ENCODE measurements around the gene COMMD3.
A peak's percentile ranks its signal among the peaks of the same experiment; 100 is the strongest.

The COMMD3 gene

DNA sequence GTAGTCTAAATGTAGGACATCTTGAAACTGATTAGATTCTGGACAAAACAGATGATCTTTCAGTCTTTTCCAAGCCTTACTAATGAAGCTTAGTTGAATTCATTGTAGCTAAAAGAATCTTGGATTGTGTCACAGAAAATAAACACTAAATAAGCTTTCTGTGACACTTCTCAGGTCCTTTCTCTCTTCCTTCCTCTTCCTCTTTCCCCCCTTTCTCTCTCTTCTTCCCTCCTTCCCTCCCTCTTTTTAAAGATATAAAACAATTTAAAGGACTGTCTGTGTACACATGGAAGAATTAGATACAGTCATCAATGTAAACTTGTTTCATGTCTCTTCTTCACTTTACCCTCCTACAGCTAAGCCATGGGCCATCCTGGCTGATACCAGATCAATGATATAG is 5.3 kb upstream of the COMMD3 start:
- H3K4me3 ChIP-seq (ENCODE audit: low read depth, low read length): no peak overlapping the region

DNA sequence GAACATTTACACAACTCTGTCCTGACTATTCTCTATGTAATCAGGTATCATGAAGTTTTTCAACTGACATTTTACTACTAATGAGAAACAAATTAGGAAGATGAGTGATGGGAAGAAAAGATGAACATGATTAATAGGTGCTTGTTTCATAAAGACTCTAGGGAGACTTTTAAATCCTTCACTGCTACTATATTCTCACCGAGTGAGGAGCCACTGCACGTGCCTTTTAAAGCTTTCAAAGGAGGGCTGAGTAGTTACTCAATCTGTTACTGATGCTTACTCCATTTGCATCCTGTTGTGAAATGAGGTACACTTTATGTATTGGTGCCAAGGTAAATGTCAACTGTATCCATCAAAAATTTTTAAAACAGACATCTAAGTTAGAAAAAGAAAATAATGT is 1.3 kb upstream of the COMMD3 start:
- TF ChIP-seq, protein P1, sequence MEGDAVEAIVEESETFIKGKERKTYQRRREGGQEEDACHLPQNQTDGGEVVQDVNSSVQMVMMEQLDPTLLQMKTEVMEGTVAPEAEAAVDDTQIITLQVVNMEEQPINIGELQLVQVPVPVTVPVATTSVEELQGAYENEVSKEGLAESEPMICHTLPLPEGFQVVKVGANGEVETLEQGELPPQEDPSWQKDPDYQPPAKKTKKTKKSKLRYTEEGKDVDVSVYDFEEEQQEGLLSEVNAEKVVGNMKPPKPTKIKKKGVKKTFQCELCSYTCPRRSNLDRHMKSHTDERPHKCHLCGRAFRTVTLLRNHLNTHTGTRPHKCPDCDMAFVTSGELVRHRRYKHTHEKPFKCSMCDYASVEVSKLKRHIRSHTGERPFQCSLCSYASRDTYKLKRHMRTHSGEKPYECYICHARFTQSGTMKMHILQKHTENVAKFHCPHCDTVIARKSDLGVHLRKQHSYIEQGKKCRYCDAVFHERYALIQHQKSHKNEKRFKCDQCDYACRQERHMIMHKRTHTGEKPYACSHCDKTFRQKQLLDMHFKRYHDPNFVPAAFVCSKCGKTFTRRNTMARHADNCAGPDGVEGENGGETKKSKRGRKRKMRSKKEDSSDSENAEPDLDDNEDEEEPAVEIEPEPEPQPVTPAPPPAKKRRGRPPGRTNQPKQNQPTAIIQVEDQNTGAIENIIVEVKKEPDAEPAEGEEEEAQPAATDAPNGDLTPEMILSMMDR (IDR thresholded peaks at IDR 0.05; ENCODE audit: borderline replicate concordance, insufficient read depth, low read depth, low read length): no peak
- H3K4me3 ChIP-seq (ENCODE audit: low read depth, low read length): no peak overlapping the region

More for the DNA sequence above, 5.3 kb upstream of the COMMD3 start:
- TF ChIP-seq, protein P1 (IDR thresholded peaks at IDR 0.05; ENCODE audit: borderline replicate concordance, insufficient read depth, low read depth, low read length): no peak

DNA sequence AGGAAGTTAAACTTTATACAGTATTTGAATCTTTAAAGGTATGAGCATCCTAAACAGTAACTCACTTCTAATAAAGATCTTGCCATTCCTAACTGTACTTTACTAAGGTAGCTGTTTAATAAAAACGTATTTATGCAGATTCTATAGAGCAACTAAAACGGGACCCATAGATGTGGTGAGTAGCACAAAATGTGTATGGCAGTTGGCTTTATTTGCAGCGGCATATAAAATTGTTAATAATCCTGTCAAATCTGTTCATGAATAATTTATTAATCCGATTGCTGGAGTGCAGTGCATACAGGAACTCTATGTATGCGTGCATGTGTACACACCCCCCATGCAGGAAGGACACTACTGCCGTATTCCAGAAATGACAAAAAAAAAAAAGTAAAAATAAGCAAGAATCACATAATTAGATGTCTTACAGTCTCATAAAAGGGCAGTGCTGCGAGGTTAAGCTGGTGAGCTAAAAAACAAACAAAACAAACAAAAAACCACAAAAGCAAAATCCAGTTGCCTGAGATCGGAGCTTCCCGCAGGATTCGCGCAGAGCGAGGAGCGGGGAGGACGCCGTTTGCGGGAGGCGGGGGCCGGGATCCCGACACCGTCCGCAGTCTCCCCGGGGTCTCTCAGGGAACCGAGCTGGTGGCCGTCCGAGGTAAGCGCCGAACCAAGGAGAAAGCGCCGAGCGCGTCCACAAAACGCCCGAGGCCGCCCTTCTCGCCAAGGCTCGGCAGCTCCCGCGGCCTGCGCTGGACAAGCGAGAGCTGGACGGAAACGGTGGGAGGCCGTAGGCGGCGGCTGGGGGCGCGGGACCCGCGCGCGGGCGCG is 518 bp upstream of the COMMD3 start:
- TF ChIP-seq, protein P1 (IDR thresholded peaks at IDR 0.05; ENCODE audit: borderline replicate concordance, insufficient read depth, low read depth, low read length): no peak
- peak overlapping the region; percentile 95 for H3K4me3 ChIP-seq (ENCODE audit: low read depth, low read length)

DNA sequence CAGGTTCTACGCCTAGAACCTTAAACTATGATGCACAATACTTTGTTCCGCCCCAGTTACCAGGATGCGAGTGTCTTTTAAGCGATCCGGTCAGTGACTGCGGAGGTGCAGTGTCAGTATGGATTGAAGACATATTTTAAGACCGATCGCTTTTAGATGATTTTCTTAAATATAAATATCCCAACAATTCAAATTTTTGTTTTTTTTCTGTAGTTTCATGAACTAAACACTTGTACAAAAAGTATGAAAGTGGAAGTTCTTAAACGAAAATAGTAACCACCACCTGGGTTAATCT is 835 bp downstream of the COMMD3 start:
- TF ChIP-seq, protein P1 (IDR thresholded peaks at IDR 0.05; ENCODE audit: borderline replicate concordance, insufficient read depth, low read depth, low read length): no peak

DNA sequence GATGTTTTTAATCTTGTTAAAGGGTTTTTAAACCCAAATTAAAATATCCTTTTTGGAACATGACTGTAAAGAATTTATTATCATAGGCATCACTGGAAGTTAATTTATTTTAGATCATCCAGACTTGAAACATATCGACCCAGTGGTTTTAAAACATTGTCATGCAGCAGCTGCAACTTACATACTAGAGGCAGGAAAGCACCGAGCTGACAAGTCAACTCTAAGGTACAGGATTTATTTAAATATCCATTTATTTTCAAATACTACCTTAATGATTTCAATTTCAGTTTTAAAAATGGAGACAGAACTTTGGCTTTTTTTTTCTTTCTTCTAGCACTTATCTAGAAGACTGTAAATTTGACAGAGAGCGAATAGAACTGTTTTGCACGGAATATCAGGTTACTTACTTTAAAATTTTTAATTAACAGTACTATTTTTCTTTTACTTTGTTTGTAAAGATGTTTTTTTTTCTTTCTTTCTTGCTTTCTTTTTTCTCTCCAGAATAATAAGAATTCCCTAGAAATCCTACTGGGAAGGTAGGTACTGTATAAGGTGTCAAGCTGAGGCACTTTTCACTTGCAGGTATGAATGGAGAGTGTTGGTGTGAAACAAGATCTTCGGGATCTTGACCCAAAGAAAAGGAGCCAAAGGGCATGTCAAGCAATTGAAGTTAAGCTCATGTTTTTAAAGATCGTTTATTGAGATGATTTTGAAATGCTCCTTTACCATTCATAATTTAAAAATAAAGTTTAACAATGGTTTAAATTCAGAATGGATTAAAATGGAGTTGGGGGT is 1.8 kb downstream of the COMMD3 start:
- no peak overlapping the region for H3K4me3 ChIP-seq (ENCODE audit: low read depth, low read length)
- TF ChIP-seq, protein P1 (IDR thresholded peaks at IDR 0.05; ENCODE audit: borderline replicate concordance, insufficient read depth, low read depth, low read length): no peak

More for the DNA sequence above, 835 bp downstream of the COMMD3 start:
- H3K4me3 ChIP-seq (ENCODE audit: low read depth, low read length): peak overlapping the region; percentile 95

DNA sequence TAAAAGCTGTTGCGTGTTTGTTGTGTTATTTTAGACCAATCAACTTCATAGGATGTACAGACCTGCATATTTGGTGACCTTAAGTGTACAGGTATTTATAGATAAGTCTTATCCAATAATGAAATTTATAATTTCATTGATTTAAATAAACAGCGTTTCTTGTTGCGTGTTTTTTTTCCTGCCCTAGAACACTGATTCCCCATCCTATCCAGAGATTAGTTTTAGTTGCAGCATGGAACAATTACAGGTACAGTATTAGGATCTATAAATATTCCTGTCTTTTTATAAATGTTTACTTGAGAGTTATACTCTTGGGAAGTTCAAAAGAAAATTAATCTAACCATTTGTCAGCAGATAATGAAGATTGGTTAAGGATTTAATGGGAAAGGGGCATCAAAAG is 2.6 kb downstream of the COMMD3 start:
- no peak overlapping the region for H3K4me3 ChIP-seq (ENCODE audit: low read depth, low read length)
- TF ChIP-seq, protein P1 (IDR thresholded peaks at IDR 0.05; ENCODE audit: borderline replicate concordance, insufficient read depth, low read depth, low read length): no peak

All from GM12875 (cell line).